ENCODE measurements around the gene EDN3. TPM values are rescaled to one million over a fixed set of nuclear protein-coding genes. Genes with fewer than 3 reads are reported as not detected.

EDN3 gene
- total and polyA plus RNA-seq, 2 of the 8 experiments (the other 6 are each of a cell fraction or from before 2014, with no cell fraction given): 0.17 to 0.38 TPM

DNA sequence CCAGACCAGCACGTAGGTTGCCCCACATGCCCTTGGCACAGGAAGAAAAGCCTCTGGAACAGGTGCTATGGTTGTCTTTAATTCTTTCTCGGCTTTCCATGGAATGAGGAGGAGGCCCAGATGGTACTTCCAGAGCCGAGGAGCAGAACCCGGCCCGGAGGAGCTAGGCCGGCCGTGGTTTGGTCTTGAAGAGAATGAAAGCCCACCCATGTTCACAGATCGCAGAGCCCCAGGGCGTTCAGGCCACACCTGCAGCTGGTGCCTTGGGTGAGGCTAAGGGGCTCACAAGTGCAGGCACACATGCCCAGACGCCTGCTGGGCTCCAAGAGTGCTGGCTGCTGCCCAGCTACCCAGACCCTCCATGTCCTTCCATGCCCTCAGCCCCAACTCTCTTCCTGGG, 20.0 kb downstream of the EDN3 start (continued):
- TF ChIP-seq SUZ12 (IDR thresholded peaks at IDR 0.05; ENCODE audit: low read length): no peak
